Bronchial epithelial cell (primary cell): ENCODE data around the gene GRIK1. TPM values are rescaled to one million over a fixed set of nuclear protein-coding genes. Genes with fewer than 3 reads are reported as not detected.

Experiments
- DNase-seq: peaks from one replicate; pipeline ENCODE4 v3.0.0-alpha.2; 2010; ENCODE audit warnings: low read depth
- FAIRE-seq: peaks from 2 replicates; lab custom pipeline; 2011; peaks lifted over from hg19 to GRCh38; lab: Jason Lieb, UNC
- H3K27me3 ChIP-seq: 2 replicates; pipeline ENCODE4 v1.5.1; 2011; ENCODE audit warnings: low read length; ENCODE audit not compliant: control insufficient read depth, insufficient read depth
- H3K36me3 ChIP-seq: 2 replicates; pipeline ENCODE4 v1.5.1; 2011; ENCODE audit warnings: low read length; ENCODE audit not compliant: control insufficient read depth, insufficient read depth
- H3K4me3 ChIP-seq: 2 replicates; pipeline ENCODE4 v1.5.1; 2011; ENCODE audit warnings: mild to moderate bottlenecking, low read depth, low read length, control low read depth
- CTCF ChIP-seq: IDR thresholded peaks from 2 replicates; pipeline ENCODE4 v1.5.1; 2011; ENCODE audit warnings: mild to moderate bottlenecking, moderate library complexity, low read length, control low read depth, inconsistent platforms; ENCODE audit not compliant: insufficient read depth, severe bottlenecking
- total RNA-seq: library from RNA; depleted of rRNA; stranded (reverse); fragments of >200 nt; gene quantifications from 2 replicates; pipeline ENCODE4 v1.2.1, GENCODE V29; 2014

Gene GRIK1
- total RNA-seq, 1 donor from 2014 or later = not detected

- H3K36me3 ChIP-seq = no peaks in the 10 kb centered on the region
- TF ChIP-seq CTCF = no peak
- no peak for DNase-seq
- no peak for FAIRE-seq
- H3K4me3 ChIP-seq = no peak overlapping the region
- H3K27me3 ChIP-seq = no peaks in the 10 kb centered on the region
These were observed 367.8 kb downstream of the GRIK1 start for GRCh38 chr21:29571949-29572348.

GRCh38 chr21:29568020-29568697 lies 371.6 kb downstream of the GRIK1 start:
- H3K36me3 ChIP-seq = no peaks in the 10 kb centered on the region
- DNase-seq = no peak
- no peaks in the 10 kb centered on the region for H3K27me3 ChIP-seq
- no peak for FAIRE-seq
- no peak for TF ChIP-seq CTCF
- H3K4me3 ChIP-seq = no peak overlapping the region

GRCh38 chr21:29557931-29558725 lies 381.7 kb downstream of the GRIK1 start:
- FAIRE-seq = no peak
- TF ChIP-seq CTCF = no peak

GRCh38 chr21:29557200-29557599 lies 382.6 kb downstream of the GRIK1 start:
- no peak for DNase-seq
- H3K27me3 ChIP-seq = no peaks in the 10 kb centered on the region
- no peak for TF ChIP-seq CTCF
- H3K36me3 ChIP-seq = no peaks in the 10 kb centered on the region
- no peak for FAIRE-seq
- no peak overlapping the region for H3K4me3 ChIP-seq

More at GRCh38 chr21:29557931-29558725, 381.7 kb downstream of the GRIK1 start:
- H3K36me3 ChIP-seq = no peaks in the 10 kb centered on the region
- H3K4me3 ChIP-seq = no peak overlapping the region
- no peak for DNase-seq
- no peaks in the 10 kb centered on the region for H3K27me3 ChIP-seq

- FAIRE-seq = no peak
- H3K27me3 ChIP-seq = no peaks in the 10 kb centered on the region
- H3K4me3 ChIP-seq = no peak overlapping the region
- TF ChIP-seq CTCF = no peak
- no peak for DNase-seq
- no peaks in the 10 kb centered on the region for H3K36me3 ChIP-seq
These were observed 384.2 kb downstream of the GRIK1 start for GRCh38 chr21:29555601-29556000.
